ENCODE data around the gene TTC28.

DNA sequence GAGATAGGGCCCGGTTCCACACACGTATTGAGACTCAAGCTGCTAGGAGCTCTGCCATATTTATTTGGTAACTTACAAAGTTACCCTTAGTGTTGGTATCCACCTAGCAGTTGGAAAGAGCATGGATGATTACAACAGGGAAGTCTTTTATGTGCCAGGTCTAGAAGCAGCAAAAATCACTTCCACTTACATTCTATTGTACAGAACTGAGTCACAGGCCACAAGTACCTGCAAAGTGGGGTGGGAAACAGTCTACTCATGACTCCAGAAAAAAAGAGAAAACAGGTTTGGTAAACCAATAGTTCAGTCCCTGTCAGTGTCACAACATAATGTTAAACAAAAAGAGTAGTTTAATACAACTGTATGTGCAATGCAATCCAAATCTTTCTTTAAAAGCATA is 480.9 kb downstream of the TTC28 start:
- no peak for TF ChIP-seq TAF1 (IDR thresholded peaks at IDR 0.05; ENCODE audit: low read depth)
- no peak for TF ChIP-seq POLR2AphosphoS5 (IDR thresholded peaks at IDR 0.05)
- no peak for TF ChIP-seq EZH2 (IDR thresholded peaks at IDR 0.05; ENCODE audit: borderline replicate concordance, insufficient read depth, low read length, poor library complexity, severe bottlenecking)
- TF ChIP-seq EP300 (conservative IDR thresholded peaks at IDR 0.05; ENCODE audit: poor library complexity, severe bottlenecking) = no peak
- TF ChIP-seq, protein P1, sequence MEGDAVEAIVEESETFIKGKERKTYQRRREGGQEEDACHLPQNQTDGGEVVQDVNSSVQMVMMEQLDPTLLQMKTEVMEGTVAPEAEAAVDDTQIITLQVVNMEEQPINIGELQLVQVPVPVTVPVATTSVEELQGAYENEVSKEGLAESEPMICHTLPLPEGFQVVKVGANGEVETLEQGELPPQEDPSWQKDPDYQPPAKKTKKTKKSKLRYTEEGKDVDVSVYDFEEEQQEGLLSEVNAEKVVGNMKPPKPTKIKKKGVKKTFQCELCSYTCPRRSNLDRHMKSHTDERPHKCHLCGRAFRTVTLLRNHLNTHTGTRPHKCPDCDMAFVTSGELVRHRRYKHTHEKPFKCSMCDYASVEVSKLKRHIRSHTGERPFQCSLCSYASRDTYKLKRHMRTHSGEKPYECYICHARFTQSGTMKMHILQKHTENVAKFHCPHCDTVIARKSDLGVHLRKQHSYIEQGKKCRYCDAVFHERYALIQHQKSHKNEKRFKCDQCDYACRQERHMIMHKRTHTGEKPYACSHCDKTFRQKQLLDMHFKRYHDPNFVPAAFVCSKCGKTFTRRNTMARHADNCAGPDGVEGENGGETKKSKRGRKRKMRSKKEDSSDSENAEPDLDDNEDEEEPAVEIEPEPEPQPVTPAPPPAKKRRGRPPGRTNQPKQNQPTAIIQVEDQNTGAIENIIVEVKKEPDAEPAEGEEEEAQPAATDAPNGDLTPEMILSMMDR (IDR thresholded peaks at IDR 0.05; ENCODE audit: poor library complexity, severe bottlenecking) = no peak
- no peak for TF ChIP-seq RAD21 (conservative IDR thresholded peaks at IDR 0.05)
- TF ChIP-seq MXI1 (conservative IDR thresholded peaks at IDR 0.05; ENCODE audit: poor library complexity, severe bottlenecking) = no peak

Measured in neural cell (in vitro differentiated cells).